Activated CD4-positive, CD25-positive, alpha-beta regulatory T cell treated with anti-CD3 and anti-CD28 coated beads, Interleukin-2, amount 50 U/mL, for 24 hours (primary cell): ENCODE data around the gene PTPRN2.

Experiments used
- ATAC-seq, 2 donors: fragments of 150-1000 bp; cut with Tn5 transposase; one replicate each; pipeline ENCODE4 v1.10.0; 2021; ENCODE audit warnings: mild to moderate bottlenecking in 1 of 2, moderate library complexity in 1 of 2

Gene PTPRN2

GRCh38 chr7:158102897-158103296 is 484.7 kb downstream of the PTPRN2 start:
- no peak for ATAC-seq

- ATAC-seq: no peak
Observed at GRCh38 chr7:158101821-158102450, 485.7 kb downstream of the PTPRN2 start.

GRCh38 chr7:158098125-158099030 is 489.2 kb downstream of the PTPRN2 start:
- ATAC-seq: no peak

- ATAC-seq: no peak
Observed at GRCh38 chr7:158097453-158098124, 490.0 kb downstream of the PTPRN2 start.

- no peak for ATAC-seq
Observed at GRCh38 chr7:158097106-158097452, 490.5 kb downstream of the PTPRN2 start.

GRCh38 chr7:158096582-158096981 is 491.0 kb downstream of the PTPRN2 start:
- no peak for ATAC-seq

- no peak for ATAC-seq
Observed at GRCh38 chr7:158094671-158095226, 492.9 kb downstream of the PTPRN2 start.

GRCh38 chr7:158094046-158094445 is 493.6 kb downstream of the PTPRN2 start:
- ATAC-seq: no peak

- ATAC-seq: no peak
Observed at GRCh38 chr7:158093156-158093796, 494.3 kb downstream of the PTPRN2 start.

- no peak for ATAC-seq
Observed at GRCh38 chr7:158087196-158087595, 500.4 kb downstream of the PTPRN2 start.

- ATAC-seq: no peak
Observed at GRCh38 chr7:158085741-158086695, 501.6 kb downstream of the PTPRN2 start.

GRCh38 chr7:158084555-158084954 is 503.1 kb downstream of the PTPRN2 start:
- no peak for ATAC-seq

GRCh38 chr7:158083526-158084310 is 503.9 kb downstream of the PTPRN2 start:
- no peak for ATAC-seq

GRCh38 chr7:158082761-158083160 is 504.9 kb downstream of the PTPRN2 start:
- ATAC-seq: no peak

GRCh38 chr7:158080899-158081445 is 506.7 kb downstream of the PTPRN2 start:
- ATAC-seq: no peak

GRCh38 chr7:158077934-158078910 is 509.4 kb downstream of the PTPRN2 start:
- no peak for ATAC-seq

- ATAC-seq: no peak
Observed at GRCh38 chr7:158077151-158077840, 510.3 kb downstream of the PTPRN2 start.

GRCh38 chr7:158076656-158077055 is 511.0 kb downstream of the PTPRN2 start:
- ATAC-seq: no peak

- no peak for ATAC-seq
Observed at GRCh38 chr7:158076215-158076614, 511.4 kb downstream of the PTPRN2 start.
